Endodermal cell (in vitro differentiated cells): ENCODE data around the gene EXOG. TPM values are rescaled to one million over a fixed set of nuclear protein-coding genes. Genes with fewer than 3 reads are reported as not detected.
"Not testable (repeated sequence)": the region's sequence is repeated elsewhere in the genome, so short reads cannot be mapped to it uniquely, and the experiment has no call there.

Experiments
- DNase-seq: peaks from one replicate; pipeline ENCODE4 v3.0.0-alpha.2; 2017
- H3K27ac ChIP-seq: 2 replicates; pipeline ENCODE4 v1.5.1; 2013; ENCODE audit warnings: mild to moderate bottlenecking, low read depth, low read length, moderate library complexity
- H3K27me3 ChIP-seq: 2 replicates; pipeline ENCODE4 v1.6.1; 2013; ENCODE audit warnings: mild to moderate bottlenecking, low read length, moderate library complexity; ENCODE audit not compliant: insufficient read depth, control insufficient read depth, poor library complexity, severe bottlenecking
- H3K36me3 ChIP-seq: 2 replicates; pipeline ENCODE4 v1.7.0; 2013; ENCODE audit warnings: mild to moderate bottlenecking, low read length, moderate library complexity; ENCODE audit not compliant: control insufficient read depth, insufficient read depth
- H3K4me1 ChIP-seq: one replicate; pipeline ENCODE4 v1.7.0; 2013; ENCODE audit warnings: low read length; ENCODE audit not compliant: control insufficient read depth, insufficient read depth
- H3K4me3 ChIP-seq: 2 replicates; pipeline ENCODE4 v1.5.1; 2013; ENCODE audit warnings: mild to moderate bottlenecking, low read length, moderate library complexity
- H3K9ac ChIP-seq: 2 replicates; pipeline ENCODE4 v1.6.1; 2013; ENCODE audit warnings: mild to moderate bottlenecking, low read length, moderate library complexity; ENCODE audit not compliant: poor library complexity, severe bottlenecking; ENCODE audit errors: extremely low read depth
- H3K9me3 ChIP-seq: 2 replicates; pipeline ENCODE4 v1.6.1; 2013; ENCODE audit warnings: mild to moderate bottlenecking, low read length, moderate library complexity; ENCODE audit not compliant: control insufficient read depth
- H3K27ac Mint-ChIP-seq: 2 replicates; pipeline ENCODE4 v1.8.0; 2020; ENCODE audit warnings: mixed read lengths
- H3K27me3 Mint-ChIP-seq: 2 replicates; pipeline ENCODE4 v1.8.0; 2021; ENCODE audit warnings: mild to moderate bottlenecking, mixed read lengths; ENCODE audit not compliant: insufficient read depth
- H3K36me3 Mint-ChIP-seq: 2 replicates; pipeline ENCODE4 v1.8.0; 2020; ENCODE audit warnings: low read depth, mixed read lengths
- H3K4me1 Mint-ChIP-seq: 2 replicates; pipeline ENCODE4 v1.8.0; 2020; ENCODE audit warnings: mixed read lengths
- H3K4me3 Mint-ChIP-seq: 2 replicates; pipeline ENCODE4 v1.8.0; 2020; ENCODE audit warnings: mild to moderate bottlenecking, moderate library complexity, mixed read lengths
- H3K9me3 Mint-ChIP-seq: 2 replicates; pipeline ENCODE4 v1.8.0; 2020; ENCODE audit warnings: mild to moderate bottlenecking, mixed read lengths
- WGBS, 2 experiments: methylation state at CpG; one replicate each; pipeline versions ENCODE4 v1.1.5 to v1.1.7; 2013; ENCODE audit warnings: missing lambda C conversion rate in 2 of 2, mixed read lengths in 1 of 2; ENCODE audit not compliant: insufficient coverage in 1 of 2, insufficient read length in 1 of 2; 5-methylcytosine and 5-hydroxymethylcytosine counted together
- total RNA-seq, 2 donors: library from RNA; stranded (reverse); fragmentation: NEBNext Ultra II Directional in 1 of 2; extraction: Animal tissue kit (Norgen Biotek cat#: 25700) in 1 of 2; gene quantifications; 2 replicates in 1 of 2; 3 replicates in 1 of 2; pipeline ENCODE4 v1.2.1, GENCODE V29; 2021
- TF ChIP-seq, protein P1 (sequence below): fragments of 200-600 bp; sonication (generic); conservative IDR thresholded peaks from 2 replicates; pipeline ENCODE4 v1.5.0; 2021; ENCODE audit warnings: antibody characterized with exemption, mild to moderate bottlenecking

EXOG gene
- total RNA-seq, 2 donors from 2014 or later = 11.9 to 13.8 TPM

- H3K27me3 ChIP-seq = no peaks in the 10 kb centered on the region
- H3K9ac ChIP-seq = no peak overlapping the region
- H3K4me3 Mint-ChIP-seq = no peak overlapping the region
- H3K4me3 ChIP-seq = no peak overlapping the region
- 93 to 97% methylated on average over 9 to 13 of the region's 13 CpGs for WGBS, 2 experiments
- H3K36me3 ChIP-seq = no peaks in the 10 kb centered on the region
- H3K4me1 Mint-ChIP-seq = no peaks in the 10 kb centered on the region
- no peaks in the 10 kb centered on the region for H3K27me3 Mint-ChIP-seq
- TF ChIP-seq, protein P1, sequence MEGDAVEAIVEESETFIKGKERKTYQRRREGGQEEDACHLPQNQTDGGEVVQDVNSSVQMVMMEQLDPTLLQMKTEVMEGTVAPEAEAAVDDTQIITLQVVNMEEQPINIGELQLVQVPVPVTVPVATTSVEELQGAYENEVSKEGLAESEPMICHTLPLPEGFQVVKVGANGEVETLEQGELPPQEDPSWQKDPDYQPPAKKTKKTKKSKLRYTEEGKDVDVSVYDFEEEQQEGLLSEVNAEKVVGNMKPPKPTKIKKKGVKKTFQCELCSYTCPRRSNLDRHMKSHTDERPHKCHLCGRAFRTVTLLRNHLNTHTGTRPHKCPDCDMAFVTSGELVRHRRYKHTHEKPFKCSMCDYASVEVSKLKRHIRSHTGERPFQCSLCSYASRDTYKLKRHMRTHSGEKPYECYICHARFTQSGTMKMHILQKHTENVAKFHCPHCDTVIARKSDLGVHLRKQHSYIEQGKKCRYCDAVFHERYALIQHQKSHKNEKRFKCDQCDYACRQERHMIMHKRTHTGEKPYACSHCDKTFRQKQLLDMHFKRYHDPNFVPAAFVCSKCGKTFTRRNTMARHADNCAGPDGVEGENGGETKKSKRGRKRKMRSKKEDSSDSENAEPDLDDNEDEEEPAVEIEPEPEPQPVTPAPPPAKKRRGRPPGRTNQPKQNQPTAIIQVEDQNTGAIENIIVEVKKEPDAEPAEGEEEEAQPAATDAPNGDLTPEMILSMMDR = no peak
- H3K9me3 ChIP-seq = no peaks in the 10 kb centered on the region
- H3K9me3 Mint-ChIP-seq = no peaks in the 10 kb centered on the region
- DNase-seq = peak; percentile 24
- no peaks in the 10 kb centered on the region for H3K36me3 Mint-ChIP-seq
- H3K27ac ChIP-seq = no peak overlapping the region
- H3K4me1 ChIP-seq = no peaks in the 10 kb centered on the region
- no peak overlapping the region for H3K27ac Mint-ChIP-seq
Measured at GRCh38 chr3:38566215-38566528, 70.0 kb downstream of the EXOG start.

- H3K9me3 Mint-ChIP-seq, H3K9me3 ChIP-seq, H3K4me1 ChIP-seq, H3K27me3 ChIP-seq, H3K36me3 Mint-ChIP-seq, H3K27ac ChIP-seq, H3K36me3 ChIP-seq, H3K4me1 Mint-ChIP-seq, H3K4me3 Mint-ChIP-seq, H3K27me3 Mint-ChIP-seq, H3K9ac ChIP-seq, H3K27ac Mint-ChIP-seq, H3K4me3 ChIP-seq: not testable (repeated sequence)
- WGBS, 2 experiments = 93 to 100% methylated on average over 3 to 7 of the region's 7 CpGs
- peak; percentile 26 for DNase-seq
Measured at GRCh38 chr3:38566794-38567193, 70.7 kb downstream of the EXOG start.

DNA sequence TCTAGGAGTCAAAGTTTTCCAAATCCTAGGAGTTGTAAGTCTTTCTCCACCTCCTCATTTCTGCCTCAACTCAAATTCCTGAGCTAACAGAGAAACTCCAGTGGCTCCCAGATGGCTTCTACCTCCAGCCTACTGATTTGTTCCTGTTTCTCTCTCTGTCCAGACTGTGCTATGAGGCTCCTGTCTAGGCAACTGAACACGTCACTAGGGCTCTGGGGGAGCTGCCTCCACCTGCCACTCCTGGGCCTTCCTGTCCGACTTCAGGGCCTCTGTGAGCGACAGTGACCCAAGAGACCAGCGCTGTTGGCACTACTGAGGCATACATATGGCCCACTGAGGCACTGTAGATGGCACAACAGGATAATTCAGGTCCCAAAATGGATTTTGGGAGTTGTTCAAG, 71.4 kb downstream of the EXOG start:
- WGBS, 2 experiments = 92 to 94% methylated on average over 4 of the region's 4 CpGs
- no peaks in the 10 kb centered on the region for H3K36me3 Mint-ChIP-seq
- Histone ChIP-seq H3K9me3 (no peaks in the 10 kb centered on the region), H3K4me1 (no peaks in the 10 kb centered on the region), H3K9ac (no peak overlapping the region), H3K36me3 (no peaks in the 10 kb centered on the region), H3K4me3 (no peak overlapping the region), H3K27me3 (no peaks in the 10 kb centered on the region), H3K27ac (no peak overlapping the region)
- peak; percentile 11 for DNase-seq
- no peak overlapping the region for H3K4me3 Mint-ChIP-seq
- H3K9me3 Mint-ChIP-seq = no peaks in the 10 kb centered on the region
- H3K27me3 Mint-ChIP-seq = no peaks in the 10 kb centered on the region
- no peak overlapping the region for H3K27ac Mint-ChIP-seq
- H3K4me1 Mint-ChIP-seq = no peaks in the 10 kb centered on the region
- TF ChIP-seq, protein P1 = no peak

DNA sequence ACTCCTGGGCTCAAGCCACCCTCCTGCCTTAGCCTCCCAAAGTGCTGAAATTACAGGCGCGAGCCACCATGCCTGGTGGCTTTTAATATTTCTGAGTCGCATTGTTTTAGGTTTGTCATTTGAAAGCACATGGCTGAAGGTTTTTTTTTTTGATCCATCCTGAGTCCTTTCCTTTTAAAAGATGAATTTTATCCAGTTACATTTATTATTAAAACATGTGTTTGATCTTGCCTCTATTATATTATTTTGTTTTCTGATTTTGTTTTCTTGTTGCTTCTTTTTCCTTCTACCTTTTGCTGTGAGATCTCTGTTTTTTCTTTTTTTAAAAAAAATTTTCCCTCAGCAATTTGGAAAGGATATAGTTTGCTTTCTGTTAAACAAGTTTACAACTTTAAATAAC, 77.0 kb downstream of the EXOG start:
- no peaks in the 10 kb centered on the region for H3K36me3 Mint-ChIP-seq
- no peaks in the 10 kb centered on the region for H3K4me1 Mint-ChIP-seq
- H3K9me3 Mint-ChIP-seq = peaks cover 6% of the 10 kb centered on the region
- 67 to 96% methylated on average over 2 to 3 of the region's 3 CpGs for WGBS, 2 experiments
- H3K27me3 Mint-ChIP-seq = peaks cover 7% of the 10 kb centered on the region
- TF ChIP-seq, protein P1 = no peak
- Histone ChIP-seq H3K27me3 (no peaks in the 10 kb centered on the region), H3K4me3 (no peak overlapping the region), H3K4me1 (no peaks in the 10 kb centered on the region), H3K9me3 (peaks cover 7% of the 10 kb centered on the region), H3K27ac (no peak overlapping the region), H3K36me3 (no peaks in the 10 kb centered on the region), H3K9ac (no peak overlapping the region)
- no peak for DNase-seq
- no peak overlapping the region for H3K27ac Mint-ChIP-seq
- H3K4me3 Mint-ChIP-seq = no peak overlapping the region
